Measurements from ENCODE around the gene SDHAF3. TPM values are rescaled to one million over a fixed set of nuclear protein-coding genes. Genes with fewer than 3 reads are reported as not detected.
"Not testable (repeated sequence)": the region's sequence is repeated elsewhere in the genome, so short reads cannot be mapped to it uniquely, and the experiment has no call there.

SDHAF3 gene
- total RNA-seq, 1 experiment from 2014 or later, result 22.6 TPM

- DNase-seq (ENCODE audit: low read depth), result not testable (repeated sequence)
Measured at GRCh38 chr7:97123115-97123514, 5.6 kb downstream of the SDHAF3 start.

- peak; percentile 27 for DNase-seq (ENCODE audit: low read depth)
Measured at GRCh38 chr7:97126483-97127171, 9.1 kb downstream of the SDHAF3 start.

- no peak for DNase-seq (ENCODE audit: low read depth)
Measured at GRCh38 chr7:97128736-97129135, 11.2 kb downstream of the SDHAF3 start.

- no peak for DNase-seq (ENCODE audit: low read depth)
Measured at GRCh38 chr7:97130417-97131139, 13.1 kb downstream of the SDHAF3 start.

GRCh38 chr7:97133159-97133558 lies 15.7 kb downstream of the SDHAF3 start:
- no peak for DNase-seq (ENCODE audit: low read depth)

- DNase-seq (ENCODE audit: low read depth), result no peak
Measured at GRCh38 chr7:97138830-97139229, 21.3 kb downstream of the SDHAF3 start.

GRCh38 chr7:97145068-97145467 lies 27.6 kb downstream of the SDHAF3 start:
- DNase-seq (ENCODE audit: low read depth), result no peak

- DNase-seq (ENCODE audit: low read depth), result no peak
Measured at GRCh38 chr7:97149843-97150242, 32.3 kb downstream of the SDHAF3 start.

- DNase-seq (ENCODE audit: low read depth), result no peak
Measured at GRCh38 chr7:97155897-97156418, 38.5 kb downstream of the SDHAF3 start.

- not testable (repeated sequence) for DNase-seq (ENCODE audit: low read depth)
Measured at GRCh38 chr7:97159984-97160383, 42.5 kb downstream of the SDHAF3 start.

GRCh38 chr7:97161609-97162008 lies 44.1 kb downstream of the SDHAF3 start:
- not testable (repeated sequence) for DNase-seq (ENCODE audit: low read depth)

- DNase-seq (ENCODE audit: low read depth), result no peak
Measured at GRCh38 chr7:97166308-97166707, 48.8 kb downstream of the SDHAF3 start.

- no peak for DNase-seq (ENCODE audit: low read depth)
Measured at GRCh38 chr7:97167176-97167575, 49.7 kb downstream of the SDHAF3 start.

GRCh38 chr7:97167749-97168148 lies 50.3 kb downstream of the SDHAF3 start:
- no peak for DNase-seq (ENCODE audit: low read depth)

GRCh38 chr7:97174303-97174702 lies 56.8 kb downstream of the SDHAF3 start:
- DNase-seq (ENCODE audit: low read depth), result no peak

- peak; percentile 49 for DNase-seq (ENCODE audit: low read depth)
Measured at GRCh38 chr7:97179454-97180104, 62.1 kb downstream of the SDHAF3 start.

GRCh38 chr7:97187067-97187466 lies 69.6 kb downstream of the SDHAF3 start:
- peak; percentile 41 for DNase-seq (ENCODE audit: low read depth)

- DNase-seq (ENCODE audit: low read depth), result not testable (repeated sequence)
Measured at GRCh38 chr7:97196174-97196573, 78.7 kb downstream of the SDHAF3 start.

- no peak for DNase-seq (ENCODE audit: low read depth)
Measured at GRCh38 chr7:97198596-97198995, 81.1 kb downstream of the SDHAF3 start.

- no peak for DNase-seq (ENCODE audit: low read depth)
Measured at GRCh38 chr7:97200018-97200417, 82.5 kb downstream of the SDHAF3 start.

GRCh38 chr7:97203957-97204356 lies 86.5 kb downstream of the SDHAF3 start:
- no peak for DNase-seq (ENCODE audit: low read depth)

GRCh38 chr7:97204821-97205220 lies 87.3 kb downstream of the SDHAF3 start:
- DNase-seq (ENCODE audit: low read depth), result no peak

GRCh38 chr7:97215556-97215955 lies 98.1 kb downstream of the SDHAF3 start:
- peak; percentile 4 for DNase-seq (ENCODE audit: low read depth)
